NCI-H1048 (cell line): Measurements from ENCODE around the gene MEGF8.

Experiments
- DNase-seq: peaks from one replicate; lab custom pipeline; 2025; lab: John Stamatoyannopoulos, UW

The MEGF8 gene

DNA sequence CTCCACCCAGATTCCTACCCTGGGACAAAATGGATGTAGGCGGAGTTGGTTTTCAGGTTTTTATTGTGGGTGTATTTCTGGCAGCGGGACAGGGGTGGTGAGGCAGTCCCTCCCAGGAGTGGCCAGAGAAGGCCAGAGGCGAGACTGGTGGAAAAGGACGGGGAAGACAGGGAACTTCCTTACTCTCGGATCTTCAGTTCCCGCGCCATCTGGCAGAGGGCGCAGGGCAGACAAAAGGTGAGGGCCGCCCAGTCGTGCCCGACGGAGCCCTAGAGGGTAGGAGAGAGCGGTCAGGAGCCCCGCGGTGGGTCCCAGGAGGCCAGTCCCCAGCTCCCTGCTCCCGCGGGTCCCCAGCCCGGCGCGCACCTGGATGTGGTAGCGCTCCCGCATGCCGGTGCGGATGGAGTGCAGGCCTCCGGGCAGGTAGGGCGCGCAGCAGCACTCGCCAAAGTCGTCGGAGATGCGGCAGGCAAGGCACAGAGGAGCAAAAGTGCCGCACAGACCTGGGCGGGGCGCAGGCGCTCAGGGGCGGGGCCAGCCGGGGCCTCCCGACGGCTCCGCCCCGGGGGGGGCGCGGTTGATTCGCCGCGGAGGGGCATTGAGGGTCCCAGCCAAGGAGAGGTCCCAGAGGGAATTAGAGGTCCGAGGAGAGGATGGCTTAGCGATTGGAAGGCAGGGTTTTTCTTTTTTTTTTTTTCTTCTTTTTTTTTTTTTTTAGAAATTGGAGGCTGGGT, 61.7 kb downstream of the MEGF8 start:
- no peak for DNase-seq

DNA sequence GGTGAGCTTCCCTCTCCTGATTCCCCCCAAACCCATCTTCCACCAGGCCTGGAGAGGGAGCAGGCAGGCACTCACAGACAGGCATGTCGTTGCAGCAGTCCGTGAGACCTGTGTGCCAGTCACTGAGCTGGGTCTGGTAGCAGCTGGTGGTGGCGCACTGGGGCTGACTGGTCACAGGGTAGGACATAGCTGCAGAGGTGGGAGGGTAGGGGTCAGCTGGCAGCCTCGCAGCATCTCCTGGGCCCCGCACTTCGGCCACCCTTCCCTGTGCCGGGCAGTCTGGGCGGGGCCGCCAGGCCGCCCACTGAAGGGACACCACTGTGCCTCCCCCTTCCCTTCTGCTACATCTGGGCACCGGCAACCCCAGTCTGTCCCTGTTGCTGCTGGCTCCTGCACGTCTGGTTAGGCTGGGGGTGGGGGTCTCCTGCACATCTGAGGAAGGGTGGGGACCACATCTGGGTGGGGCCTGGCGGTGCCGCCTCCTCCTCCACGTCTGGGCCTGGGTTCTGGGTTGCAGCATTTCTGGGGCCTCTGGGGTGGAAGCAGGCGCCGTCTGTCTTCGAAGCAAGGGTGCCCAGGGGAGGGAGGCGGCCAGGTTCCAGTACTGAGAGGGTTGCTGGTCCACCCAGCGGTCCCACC, 63.5 kb downstream of the MEGF8 start:
- DNase-seq = no peak

DNA sequence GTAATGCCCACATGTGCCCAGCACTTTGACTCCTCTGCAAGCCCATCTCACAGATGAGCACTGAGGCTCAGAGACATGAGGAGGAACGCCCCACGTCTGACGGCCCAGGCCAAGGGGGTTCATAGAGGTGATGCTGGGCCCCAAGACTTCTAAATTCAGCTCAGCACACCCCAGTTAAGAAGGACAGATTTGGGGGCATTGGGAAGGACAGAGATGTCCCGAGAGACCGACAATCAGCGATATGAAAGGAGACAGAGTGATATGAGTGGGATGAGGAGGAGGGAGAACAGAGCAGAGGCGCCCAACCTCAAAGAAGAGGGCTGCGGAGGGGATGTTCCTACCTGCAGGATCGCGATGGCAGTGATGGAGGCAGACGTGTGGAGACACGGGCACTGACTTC, 64.5 kb downstream of the MEGF8 start, which contains the start of gene CNFN:
Gene CNFN, minus strand, starts transcription at position 399 of the 400 bp plus-strand sequence. CDS start 1,260 bp downstream, outside the sequence.
- no peak for DNase-seq

DNA sequence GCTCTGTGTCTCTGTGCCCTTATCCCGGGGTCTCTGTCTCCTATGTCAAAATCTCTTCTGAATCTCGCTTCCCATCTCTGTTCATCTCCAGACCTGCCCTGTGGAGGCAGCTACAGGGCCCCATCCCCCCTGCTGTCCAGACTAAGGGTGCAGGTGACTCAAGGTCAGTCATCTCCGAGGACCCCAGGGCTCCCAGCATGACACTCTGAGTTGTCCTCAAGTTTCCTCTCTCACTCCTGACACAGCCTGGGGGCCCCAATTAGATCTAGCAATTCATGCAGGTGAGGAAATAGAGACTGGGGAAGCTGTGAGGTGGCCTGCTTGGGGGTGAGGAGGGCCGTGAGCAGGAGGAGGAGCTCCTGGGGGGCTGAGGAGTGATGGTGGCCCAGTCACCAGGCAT, 66.7 kb downstream of the MEGF8 start:
- DNase-seq = no peak

DNA sequence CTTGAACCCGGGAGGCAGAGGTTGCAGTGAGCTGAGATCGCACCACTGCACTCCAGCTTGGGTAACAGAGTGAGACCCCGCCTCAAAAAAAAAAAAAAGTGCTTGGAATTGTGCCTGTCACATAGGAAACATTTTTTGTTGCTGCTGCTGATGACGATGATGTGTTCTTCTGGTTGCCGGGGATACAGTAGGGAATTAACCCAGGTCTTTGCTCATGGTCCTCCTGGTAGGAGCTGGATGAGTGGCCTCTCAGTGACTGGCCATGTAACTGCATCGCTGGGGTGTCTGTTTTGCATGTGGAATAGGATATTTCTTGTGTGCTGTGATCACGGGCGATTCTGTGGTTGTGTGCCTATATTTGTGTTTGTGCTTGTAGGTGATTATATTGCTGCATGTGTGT, 69.3 kb downstream of the MEGF8 start:
- DNase-seq = no peak

DNA sequence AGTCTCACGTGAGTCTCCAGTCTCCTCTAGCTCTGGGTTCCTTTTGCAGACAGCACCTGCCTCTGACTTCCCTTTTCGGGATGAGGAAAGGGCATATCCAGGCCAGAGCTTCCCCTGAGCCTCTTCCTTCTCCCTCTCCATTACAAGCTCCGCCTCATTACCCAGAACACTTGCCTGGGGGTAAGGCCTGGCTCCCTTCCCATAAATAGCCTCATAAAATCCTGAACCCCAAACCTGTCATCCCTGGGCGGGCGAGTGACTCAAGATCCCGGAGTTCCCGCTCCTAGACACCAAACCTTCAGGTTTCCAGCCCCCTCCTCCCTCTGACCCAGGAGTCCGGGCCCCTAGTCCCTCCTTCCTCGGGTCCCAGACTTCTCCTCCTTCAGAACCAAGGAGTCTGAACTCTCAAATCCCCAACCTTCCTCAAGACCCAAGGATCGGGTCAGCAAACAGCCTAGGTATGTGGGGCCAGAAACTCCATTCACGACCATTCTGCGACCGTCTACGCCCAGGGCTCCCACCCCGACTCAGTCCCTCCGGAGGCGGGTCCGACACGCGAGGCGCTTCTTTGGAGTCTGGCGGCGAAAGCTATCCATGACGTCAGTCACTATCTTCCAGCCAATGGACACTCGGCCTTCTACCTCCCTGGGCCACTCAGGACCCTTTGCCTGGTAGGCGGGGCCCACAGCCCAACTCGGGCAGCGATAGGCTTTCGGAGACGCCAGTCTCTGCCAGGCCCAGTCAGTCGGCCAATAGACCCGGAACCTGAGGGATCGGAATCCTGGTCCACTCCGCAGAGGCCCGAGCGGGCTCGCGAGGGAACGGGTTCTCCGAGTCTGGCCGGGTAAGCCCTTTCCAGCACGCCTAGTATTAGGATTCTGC, 71.2 kb downstream of the MEGF8 start:
- DNase-seq = peak; percentile 93

DNA sequence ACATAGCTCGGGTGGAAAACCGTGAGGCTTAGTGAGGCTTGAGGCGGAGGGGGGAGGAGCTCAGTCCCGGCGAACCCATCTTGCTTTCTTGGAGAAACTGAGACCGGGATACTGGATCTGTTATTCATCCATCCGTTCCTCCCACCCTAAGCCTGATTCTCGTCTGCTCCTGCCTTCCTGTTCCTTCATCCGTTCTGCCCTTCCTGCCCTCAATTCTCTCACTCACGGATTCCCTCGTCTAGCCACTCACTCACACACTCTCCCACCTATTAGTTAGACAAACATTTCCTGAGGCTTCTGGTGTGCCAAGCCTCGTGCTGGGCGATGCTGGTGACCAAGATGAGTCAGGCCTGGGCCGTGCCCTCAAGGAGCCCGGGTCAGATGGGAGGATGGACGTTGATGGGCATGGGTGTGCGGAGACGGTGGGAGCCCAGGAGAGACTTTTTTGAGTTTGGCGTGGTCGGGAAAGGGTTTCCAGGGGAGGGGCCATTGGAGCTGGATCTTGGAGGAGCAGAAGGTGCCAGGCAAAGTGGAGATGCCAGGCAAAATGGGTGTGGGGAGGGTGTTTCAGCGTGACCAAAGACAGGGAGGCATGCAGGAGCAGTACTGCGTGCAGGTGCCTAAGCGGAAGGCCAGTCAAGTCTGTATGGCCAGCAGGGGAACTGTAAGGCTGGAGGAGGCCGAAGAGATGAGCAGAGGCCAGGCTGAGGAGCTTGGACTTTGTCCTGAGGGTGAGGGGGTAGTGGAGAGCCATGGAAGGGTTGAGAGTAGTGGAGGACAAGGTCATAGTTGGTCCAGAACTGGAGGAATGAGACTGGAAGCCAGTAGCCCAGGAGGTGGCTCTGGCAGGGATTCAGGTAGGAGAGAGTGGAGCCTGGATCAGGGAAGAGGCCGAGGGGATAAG, 72.1 kb downstream of the MEGF8 start:
- no peak for DNase-seq

DNA sequence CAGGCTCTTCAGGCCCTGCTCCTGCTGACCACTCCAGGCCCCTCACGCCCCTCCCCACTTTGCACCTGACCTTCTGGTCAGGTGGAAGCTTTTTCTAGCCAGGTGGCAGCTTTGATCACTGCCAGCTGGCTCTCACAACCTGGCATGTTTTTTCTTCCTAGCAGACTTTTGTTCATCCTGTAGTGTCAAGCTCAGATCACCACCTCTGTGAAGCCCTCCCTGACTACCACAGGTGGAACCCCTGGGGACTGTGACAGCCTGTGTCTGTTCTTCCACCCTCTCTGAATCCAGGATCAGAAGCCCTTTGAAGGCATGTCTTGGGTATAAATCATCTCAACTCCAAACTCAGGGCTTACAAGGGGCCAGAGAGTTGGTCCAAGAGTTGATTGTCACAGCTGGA, 75.0 kb downstream of the MEGF8 start:
- DNase-seq = no peak

DNA sequence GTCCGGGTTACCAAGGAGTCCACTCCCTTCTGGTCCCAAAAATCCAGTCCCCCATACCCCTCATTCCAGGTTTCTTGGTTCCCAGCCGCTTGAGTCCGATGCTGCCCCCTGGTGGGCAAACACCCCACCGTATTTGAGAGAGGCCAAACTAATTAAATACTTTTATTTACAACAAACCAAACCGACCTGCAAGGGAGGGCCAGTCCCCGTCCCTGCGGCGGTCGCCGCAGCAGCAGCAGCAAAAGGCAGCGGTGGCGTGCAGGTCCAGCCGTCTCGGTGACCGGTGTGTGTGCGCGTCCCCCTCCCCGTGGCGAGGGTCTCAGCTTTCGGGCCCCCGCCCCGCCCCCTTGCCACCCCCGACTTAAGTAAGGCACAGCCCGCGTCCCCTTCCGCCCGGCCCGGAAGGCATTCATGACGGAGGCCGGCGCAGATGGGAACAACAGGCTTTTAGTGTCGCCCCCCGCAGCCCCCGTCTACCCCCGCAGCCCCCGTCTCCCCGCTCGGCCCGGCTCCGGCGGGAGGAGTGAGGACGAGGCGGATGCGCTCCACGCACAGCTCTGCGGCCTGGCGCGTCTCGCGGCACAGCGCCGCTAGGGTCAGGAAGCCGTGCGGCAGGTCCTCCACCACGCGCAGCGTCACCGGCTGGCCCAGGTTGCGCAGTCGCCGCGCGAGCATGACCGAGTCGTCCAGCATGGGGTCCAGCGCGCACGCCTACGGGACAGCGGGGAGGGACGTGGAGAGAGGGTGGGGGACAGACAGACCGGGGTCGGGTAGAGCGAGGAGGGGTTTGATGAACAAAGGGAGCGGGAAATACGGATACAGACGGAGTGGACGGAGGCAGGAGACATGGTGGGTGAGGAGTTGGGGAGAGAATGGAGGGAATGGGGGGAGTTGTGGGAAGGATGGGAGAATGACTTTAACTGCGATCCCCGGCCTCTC, 76.2 kb downstream of the MEGF8 start:
- DNase-seq = no peak

DNA sequence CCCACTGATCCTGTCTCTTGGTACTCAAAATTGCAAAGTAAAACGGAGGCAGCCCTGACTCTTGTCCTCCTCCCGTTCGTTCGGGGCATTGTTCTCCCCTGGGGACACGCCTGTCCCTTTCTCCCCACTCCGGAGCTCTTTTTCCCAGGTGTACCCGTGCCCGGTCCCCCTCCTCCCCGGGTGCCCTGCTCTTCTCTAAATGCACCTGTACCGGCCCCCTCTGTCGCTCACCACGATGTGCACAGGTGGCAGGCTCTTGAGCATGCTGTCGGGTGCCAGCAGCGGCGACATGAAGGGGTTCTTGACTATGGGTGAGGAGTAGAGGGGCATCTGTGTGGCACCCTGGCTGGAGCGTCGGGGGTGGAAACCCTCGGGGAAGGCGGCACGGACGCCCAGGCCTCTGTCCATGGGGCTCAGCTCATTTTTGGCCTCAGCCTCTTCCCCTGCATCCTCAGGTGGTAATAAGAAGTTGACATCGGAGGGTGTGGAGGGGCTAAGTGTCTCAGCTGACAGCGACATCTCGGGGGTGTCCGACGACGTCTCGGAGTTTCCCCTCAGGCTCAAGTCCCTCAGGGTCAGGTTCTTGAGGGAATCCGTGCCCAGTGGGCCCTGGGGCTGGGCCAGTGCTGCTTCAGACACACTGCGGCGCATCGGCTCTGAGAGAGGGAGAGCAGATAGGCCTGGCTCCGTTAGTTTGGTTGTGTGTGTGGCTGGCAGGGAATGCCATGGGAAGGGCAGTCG, 77.1 kb downstream of the MEGF8 start:
- DNase-seq = no peak

DNA sequence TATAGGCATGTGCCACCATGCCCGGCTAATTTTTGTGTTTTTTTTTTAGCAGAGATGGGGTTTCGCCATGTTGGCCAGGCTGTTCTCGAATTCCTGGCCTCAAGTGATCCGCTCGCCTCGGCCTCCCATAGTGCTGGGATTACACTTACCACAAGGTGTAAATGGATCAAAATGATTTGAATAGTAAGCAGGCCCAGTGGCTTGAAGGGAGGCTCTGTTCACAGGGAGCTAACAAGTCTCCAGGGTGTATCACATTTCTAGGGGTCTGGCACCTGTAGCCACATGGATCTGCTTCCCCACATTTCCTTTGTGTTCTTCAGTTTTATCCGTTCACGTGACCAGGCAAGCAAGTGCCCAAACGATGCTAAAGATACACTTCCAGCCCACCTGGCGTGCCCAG, 78.2 kb downstream of the MEGF8 start:
- DNase-seq = no peak

DNA sequence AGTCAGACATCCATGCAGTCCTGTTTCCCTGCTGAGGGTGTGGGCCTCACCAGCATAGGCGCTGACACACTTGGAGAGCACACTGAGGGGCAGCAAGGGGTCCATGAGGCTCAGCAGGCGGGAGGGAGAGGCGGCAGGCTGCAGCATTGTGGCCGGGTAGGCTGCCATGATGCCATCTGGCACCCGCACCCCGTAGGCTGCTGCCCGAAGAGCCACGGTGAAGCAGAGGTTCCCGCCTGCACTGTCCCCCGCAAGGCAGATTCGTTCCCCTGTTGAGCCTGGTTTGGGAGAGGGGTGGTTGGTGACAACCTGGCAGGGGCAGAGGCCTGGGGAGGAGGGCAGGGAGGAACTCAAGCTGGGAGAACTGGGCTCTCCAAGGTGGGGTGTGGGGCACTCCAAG, 80.7 kb downstream of the MEGF8 start:
- DNase-seq = no peak

DNA sequence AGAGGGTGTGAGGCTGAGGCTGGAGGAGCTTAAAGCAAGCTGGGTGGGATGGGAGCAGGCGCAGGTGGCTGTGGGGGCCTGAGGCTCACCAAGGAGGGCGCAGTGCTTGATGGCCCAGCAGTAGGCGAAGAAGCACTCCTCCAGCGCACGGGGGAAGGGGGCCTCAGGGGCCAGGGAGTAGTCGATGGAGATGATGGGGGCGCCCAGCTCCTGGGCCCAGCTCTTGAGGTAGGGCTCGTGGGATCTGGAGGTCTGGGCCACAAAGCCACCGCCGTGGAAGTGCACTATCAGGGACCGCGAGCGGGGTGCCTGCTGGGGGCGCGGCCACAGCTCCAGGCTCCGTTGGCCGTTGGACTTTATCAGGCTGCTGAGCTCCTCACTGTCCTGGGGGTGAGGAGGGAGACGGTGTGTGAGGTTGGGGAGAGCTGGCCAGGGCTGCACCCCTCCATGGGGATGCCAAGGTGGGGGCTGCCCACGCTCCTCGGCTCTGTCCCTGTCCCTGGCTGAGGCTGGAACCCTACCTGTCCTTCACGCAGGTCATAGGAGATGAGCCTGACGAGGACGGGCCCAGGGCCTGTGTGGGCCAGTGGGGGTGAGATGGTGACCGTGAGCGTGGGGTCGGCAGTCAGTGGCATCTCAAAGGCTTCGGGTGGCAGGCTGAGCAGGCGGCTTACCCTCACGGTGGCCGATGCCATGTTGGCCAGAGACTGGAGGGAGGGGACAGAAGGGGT, 81.8 kb downstream of the MEGF8 start:
- DNase-seq = no peak

DNA sequence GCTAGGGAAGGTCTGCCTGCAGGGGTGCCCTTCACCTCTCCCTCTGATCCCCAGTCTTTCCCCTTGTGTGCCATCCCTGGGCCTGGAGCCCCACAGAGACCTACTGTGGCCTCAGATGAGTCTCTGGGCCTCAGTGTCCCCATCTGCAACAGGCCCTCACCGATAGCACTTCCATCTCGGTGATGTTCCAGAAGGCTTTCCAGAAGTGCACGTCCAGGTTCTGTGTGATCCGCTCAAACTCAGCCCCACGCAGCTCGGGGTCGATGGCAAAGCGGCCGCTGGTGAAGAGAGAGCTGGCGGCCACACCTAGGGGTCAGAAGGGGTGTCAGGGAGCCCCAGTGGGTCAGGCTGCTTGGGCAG, 82.4 kb downstream of the MEGF8 start:
- DNase-seq = no peak

DNA sequence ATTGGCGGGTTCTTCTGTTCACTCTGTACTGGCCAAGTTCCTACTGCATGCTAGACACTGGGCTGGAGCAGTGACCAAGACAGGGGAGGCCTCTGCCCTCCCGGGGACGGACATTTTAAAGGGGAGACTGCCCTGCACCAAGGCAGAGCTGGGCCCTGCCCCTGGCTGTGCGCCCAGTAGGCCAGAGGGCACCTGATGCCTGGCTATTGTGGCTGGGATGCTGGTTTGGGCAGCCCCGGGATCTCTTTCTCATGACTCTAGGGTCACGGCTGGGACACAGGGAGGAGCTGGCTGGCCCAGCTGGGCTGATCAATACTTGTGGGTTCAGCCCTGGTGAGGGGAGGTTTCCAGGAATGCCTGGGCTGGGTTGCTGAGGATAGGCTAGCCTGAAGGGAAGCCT, 84.0 kb downstream of the MEGF8 start:
- DNase-seq = no peak

DNA sequence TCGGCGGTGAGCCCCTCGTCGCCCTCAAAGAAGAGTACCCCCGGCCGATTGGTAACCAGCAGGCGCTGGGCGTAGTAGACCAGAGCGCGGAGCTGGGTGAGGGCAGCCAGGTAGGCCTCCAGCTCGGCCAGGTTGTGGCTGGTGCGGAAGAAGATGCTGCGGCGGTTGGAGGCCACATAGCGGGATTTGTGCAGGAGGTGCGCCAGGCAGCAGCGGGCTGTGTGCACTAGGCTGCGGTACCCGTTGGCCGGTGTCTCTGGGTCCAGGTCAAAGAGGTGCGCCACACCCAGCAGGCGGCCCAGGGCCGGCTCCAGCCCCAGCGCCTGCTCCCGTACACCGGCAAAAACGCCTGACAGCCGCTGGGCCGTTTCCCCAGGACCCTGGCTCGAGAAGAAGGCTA, 84.9 kb downstream of the MEGF8 start:
- no peak for DNase-seq

DNA sequence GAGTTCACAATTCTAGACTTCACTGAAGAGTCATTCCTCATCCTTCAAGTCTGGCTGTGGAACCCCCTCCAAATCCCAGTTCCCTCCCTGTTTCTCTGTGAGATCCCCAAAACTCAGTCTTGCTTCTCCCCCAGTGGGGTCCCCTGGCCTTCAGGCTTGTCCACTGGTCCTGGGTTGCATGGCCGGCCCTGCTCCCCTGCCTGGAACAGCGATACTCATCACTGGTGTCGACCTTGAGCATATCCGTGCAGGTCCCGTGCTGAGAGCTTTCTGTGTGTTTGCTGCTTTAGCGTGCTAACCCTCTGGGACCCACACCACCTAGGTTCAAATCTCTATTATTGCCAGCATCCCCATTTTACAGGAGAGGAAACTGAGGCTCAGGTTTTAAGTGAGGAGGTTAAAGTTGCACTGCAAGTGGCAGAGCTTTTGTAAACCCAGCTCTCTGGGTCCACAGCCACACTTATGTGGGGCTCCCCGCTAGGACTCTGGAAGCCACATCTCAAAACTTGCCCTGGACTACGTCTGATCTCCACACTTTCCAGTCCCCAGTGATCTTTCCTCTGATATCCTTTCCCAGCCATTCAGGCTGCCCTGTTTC, 86.2 kb downstream of the MEGF8 start:
- DNase-seq = no peak

DNA sequence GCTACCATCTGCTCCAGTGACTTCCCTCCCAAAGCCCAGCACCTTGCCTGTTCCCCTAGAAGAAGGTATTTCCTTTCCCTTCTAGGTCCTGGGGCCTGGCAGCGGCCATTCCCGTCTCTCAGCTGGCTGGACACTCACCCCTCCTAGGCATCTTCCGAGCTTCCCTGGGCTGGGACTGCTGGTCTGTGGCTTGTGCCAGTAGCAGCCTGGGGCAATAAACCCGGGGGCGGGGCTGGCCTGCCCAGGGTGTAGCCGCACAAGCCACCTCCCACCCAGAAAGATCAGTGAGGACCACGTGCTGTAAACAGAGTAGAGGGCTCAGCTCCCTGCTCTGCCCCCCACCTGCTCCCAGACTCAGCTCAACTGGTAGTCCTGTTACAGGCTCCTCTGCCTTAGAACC, 86.8 kb downstream of the MEGF8 start:
- DNase-seq = no peak

DNA sequence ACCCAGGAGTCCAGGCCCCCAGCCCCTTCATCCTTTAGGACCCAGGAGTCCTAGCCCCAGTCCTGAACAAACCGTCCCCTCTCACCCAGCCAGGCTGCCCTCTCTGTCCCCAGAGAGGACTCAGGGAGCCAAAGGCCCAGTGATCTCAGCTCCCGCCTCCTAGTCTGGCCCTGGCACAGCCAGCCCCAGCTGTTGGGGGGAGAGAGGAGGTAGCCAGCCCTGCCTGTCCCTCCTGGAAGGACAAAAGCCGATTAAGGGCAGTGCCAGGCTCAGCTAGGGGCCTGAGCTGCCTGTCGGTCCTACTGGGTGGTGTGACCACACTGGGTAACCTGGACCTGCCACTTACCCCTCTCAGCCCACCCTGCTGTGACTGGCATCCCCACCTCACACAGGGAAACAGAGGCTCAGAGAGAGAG, 87.2 kb downstream of the MEGF8 start:
- no peak for DNase-seq
